Pons (tissue), 1 donor: ENCODE measurements around the gene CYLC1.

Experiments used
- DNase-seq: peaks from one replicate; pipeline ENCODE4 v3.0.0-alpha.2; 2016; ENCODE audit warnings: low spot score

The CYLC1 gene, protein sequence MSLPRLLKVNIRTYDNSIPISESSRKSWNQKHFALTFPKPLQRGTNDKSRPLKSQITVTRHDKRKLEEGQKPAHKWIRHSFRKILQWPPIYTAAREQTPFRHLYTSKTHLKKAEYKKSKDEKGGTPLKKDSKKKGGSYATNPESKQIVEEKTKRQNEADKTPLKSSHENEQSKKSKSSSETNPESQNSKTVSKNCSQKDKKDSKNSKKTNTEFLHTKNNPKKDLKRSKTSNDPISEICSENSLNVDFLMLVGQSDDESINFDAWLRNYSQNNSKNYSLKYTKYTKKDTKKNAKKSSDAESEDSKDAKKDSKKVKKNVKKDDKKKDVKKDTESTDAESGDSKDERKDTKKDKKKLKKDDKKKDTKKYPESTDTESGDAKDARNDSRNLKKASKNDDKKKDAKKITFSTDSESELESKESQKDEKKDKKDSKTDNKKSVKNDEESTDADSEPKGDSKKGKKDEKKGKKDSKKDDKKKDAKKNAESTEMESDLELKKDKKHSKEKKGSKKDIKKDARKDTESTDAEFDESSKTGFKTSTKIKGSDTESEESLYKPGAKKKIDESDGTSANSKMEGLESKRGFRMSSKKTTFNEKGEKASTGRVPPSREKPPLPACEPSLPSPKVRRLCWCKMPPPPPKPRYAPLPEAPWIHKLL

DNA sequence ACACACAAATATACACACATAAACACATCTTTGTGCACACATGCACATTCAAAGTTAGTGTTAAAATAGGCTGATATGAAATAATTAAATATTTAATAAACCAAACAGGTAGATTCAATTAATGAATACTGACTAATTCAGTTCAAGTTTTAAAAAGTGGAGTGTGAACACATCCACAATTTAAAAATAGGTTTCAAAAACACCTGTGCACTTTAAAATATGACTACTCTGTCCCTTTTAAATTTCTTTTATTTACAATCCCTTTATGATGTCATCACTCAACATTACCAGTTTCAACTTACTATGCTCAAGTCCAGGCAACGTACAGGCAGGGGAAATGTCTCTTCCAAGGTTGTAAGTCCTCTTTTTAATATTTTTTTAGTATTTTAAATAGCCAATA lies at the start of gene CYLC1:
Gene CYLC1, plus strand, starts transcription at position 301 of the 400 bp plus-strand sequence. Its CDS starts 37 bp downstream, at position 338.
- no peak for DNase-seq

DNA sequence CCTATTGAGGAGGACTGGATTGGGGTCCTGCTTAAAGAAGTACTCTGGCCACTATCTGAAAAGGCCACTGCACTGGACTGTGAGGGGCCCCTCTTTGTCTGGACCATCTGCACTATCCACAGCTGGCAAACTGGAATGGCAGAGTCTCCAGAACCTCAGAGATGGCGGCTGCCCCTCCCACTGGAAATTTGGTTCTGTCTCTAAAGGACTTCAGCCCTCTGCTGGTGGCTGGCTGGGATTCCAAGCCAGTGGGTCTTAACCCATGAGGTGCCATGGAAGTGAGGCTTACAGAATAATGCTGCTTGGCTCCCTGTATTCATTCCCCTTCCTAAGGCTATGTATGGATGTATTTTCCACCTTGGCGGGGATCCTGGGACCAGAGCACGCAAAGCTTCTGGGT lies 41.6 kb upstream of the CYLC1 start:
- DNase-seq, result no peak

DNA sequence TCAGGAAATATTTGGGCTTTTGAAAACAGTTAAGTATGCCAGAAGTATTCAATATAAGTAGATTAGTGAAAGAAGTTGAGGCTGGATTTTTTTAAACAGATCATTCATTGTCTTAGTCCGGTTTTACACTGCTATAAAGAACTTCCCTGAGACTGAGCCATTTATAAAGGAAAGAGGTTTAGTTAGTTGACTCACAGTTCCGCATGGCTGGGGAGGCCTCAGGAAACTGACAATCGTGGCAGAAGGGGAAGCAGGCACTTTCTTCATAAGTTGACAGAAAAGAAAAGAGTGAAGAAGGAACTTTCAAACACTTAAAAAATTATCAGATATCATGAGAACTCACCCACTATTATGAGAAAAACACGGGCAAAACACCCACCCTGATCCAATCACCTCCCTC lies 31.1 kb upstream of the CYLC1 start:
- DNase-seq, result peak; percentile 1

DNA sequence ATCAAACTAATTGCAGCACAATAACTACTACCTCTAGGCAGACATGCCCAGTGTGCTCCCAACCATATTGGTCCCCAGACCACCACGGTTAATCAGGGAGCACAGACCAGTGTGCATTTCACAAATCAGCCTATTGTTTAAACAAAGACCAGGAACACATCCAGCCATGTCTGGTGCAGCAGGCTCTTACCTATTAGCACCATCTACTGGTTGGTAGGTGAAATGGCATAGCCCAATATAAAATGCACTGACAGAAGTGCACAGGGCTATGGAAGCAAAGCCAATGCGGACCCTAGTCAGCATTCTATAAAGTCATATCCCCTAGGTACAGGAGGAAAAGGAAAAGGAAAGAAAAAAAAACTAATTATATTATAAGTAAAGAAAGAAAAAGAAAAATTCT lies 15.5 kb upstream of the CYLC1 start:
- DNase-seq, result peak; percentile 34

DNA sequence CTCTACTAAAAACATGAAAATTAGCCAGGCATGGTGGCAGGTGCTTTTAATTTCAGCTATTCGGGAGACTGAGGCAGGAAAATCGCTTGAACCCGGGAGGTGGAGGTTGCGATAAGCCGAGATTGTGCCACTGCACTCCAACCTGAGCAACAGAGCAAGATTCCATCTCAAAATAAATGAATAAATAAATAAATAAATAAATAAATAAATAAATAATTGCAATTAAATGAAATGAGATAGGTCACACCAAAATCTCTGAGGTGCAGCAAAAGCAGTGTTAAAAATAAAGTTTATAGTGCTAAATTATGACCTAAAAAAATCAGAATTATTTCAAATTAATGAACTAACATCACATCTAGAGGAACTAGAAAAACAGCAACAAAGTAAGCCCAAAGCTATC lies 13.6 kb upstream of the CYLC1 start:
- no peak for DNase-seq

DNA sequence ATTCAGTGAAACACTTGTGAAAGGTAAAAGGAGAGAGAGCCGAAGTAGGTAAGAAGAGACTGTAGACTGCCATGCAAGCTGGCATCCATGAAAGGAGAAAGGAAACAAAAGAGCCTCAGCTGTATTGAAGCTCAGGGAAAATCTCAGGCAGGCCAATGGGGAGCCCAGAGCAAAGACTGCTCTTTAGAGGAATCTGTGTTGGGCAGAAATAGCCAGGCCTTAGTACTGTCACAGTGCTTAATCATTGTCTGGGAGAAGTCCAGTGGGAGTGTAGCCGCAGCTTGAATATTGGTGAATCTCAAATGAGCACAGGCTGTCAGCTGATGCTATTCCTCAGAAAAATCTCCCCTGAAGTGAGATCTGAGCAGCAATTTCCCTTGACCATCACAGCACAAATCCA lies 27.6 kb downstream of the CYLC1 start:
- DNase-seq, result no peak

DNA sequence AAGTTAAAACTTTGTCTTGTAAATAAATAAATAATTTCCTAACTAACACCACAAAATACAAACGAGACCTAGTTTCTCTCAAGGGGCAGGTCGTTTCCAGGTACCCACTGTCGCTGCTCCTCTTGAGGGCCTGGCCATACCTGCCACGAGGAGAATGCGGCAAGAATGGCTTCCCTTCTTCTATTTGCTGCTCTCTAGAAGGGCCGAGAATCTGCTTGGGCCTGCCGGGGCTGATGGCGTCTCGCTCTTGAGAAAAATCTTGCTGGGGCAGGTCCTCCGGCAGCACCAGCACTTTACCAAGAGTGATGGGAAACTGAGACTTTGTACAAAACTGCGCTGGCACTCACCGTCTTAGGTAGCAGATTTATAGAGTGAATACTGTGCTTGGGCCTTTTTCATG lies 31.5 kb downstream of the CYLC1 start:
- DNase-seq, result no peak

DNA sequence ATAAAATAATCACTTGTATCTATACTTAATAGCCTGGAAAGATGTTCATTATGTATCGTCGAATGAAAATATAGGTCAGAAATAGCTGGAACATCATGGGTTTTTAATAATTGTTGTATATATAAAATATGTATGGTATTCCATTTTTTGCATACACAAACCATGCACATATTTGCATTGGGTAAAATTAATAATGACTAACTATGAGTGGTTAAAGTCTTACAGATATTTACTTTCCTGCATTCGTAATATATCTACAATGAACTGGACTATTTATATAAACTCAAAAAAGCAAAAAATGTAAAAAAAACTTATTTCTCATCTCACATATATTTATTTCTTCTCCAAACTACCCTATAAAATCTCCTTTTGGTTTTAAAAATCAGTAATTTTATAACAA lies 46.0 kb downstream of the CYLC1 start:
- no peak for DNase-seq

DNA sequence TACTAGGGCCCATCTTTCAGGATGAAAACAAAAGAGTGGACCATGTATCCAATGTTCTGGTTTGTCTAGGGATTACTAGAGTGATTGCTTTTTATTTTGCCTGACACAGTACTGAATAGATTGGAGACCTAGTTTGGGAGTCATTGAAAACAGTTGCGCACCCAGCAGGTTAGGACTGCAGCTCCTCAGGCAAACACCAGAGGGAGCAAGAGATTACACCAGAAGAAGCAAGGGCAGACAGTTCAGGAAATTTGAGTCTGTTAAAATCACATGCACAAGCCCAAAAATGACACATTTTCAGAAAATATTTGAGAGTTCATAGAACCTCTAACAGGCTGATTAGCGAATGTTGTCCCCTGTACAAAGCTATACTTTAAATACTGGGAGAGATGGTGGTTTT lies 55.6 kb downstream of the CYLC1 start:
- DNase-seq, result no peak

DNA sequence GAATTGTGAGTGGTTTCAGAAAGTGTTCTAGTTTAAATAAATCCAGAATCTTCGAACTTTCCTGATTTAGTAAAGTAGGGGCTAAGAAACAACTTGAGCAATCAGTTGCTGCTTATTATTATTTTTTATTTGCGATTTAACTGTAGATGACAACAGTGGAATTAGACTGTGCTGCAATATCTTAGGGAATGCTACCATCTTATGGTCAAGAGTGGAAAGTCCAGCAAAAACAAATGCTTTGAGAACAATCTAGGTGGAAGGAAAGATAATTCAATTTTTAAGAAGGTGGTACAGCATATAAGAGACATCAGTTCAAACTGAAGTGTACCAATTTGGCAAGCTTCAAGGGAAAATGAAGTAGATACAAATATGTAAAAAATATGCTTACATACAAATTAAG lies 73.3 kb downstream of the CYLC1 start:
- peak; percentile 1 for DNase-seq
